WTC11 (cell line): ENCODE results near the gene RFTN1. TPM values are rescaled to one million over a fixed set of nuclear protein-coding genes. Genes with fewer than 3 reads are reported as not detected.
A peak's percentile ranks its signal among the peaks of the same experiment; 100 is the strongest.

Experiments used
- ATAC-seq: fragments of 200-7000 bp; cut with Tn5 transposase; 2 replicates; pipeline ENCODE4 v1.10.0; 2021; ENCODE audit warnings: mild to moderate bottlenecking, moderate library complexity
- CTCF ChIA-PET: fragments of 300-600 bp; sonication (Branson Sonifier 250); formaldehyde crosslinking; loops from one replicate; lab custom pipeline; 2021; ENCODE audit warnings: antibody characterized with exemption; lab: Charles Lee
- POLR2A ChIA-PET: fragments of 350-600 bp; sonication (Branson Sonifier 250); formaldehyde crosslinking; loops from one replicate; lab custom pipeline; 2021; ENCODE audit warnings: antibody characterized with exemption; lab: Charles Lee
- DNase-seq: peaks from one replicate; pipeline ENCODE4 v3.0.0; 2021; ENCODE audit warnings: low spot score
- H3K27ac Mint-ChIP-seq: 2 replicates; pipeline ENCODE4 v1.8.0; 2021; ENCODE audit warnings: mixed read lengths
- H3K27me3 Mint-ChIP-seq: 2 replicates; pipeline ENCODE4 v1.8.0; 2021; ENCODE audit warnings: low read depth, mild to moderate bottlenecking, moderate library complexity, mixed read lengths
- H3K36me3 Mint-ChIP-seq: 2 replicates; pipeline ENCODE4 v1.8.0; 2021; ENCODE audit warnings: mixed read lengths
- H3K4me1 Mint-ChIP-seq: 2 replicates; pipeline ENCODE4 v1.8.0; 2022; ENCODE audit warnings: mixed read lengths
- H3K4me3 Mint-ChIP-seq: 2 replicates; pipeline ENCODE4 v1.8.0; 2021; ENCODE audit warnings: mild to moderate bottlenecking, moderate library complexity, mixed read lengths
- H3K9me3 Mint-ChIP-seq: 2 replicates; pipeline ENCODE4 v1.8.0; 2021; ENCODE audit warnings: mixed read lengths
- ATF1 ChIP-seq: sonication (generic); formaldehyde crosslinking; IDR thresholded peaks from 2 replicates; pipeline ENCODE4 v1.8.1; 2023; ENCODE audit warnings: mild to moderate bottlenecking, moderate library complexity, missing genetic modification reagents
- CREM ChIP-seq: sonication (generic); formaldehyde crosslinking; IDR thresholded peaks from 2 replicates; pipeline ENCODE4 v1.8.1; 2022; ENCODE audit warnings: mild to moderate bottlenecking, missing genetic modification reagents, moderate library complexity
- FOXK1 ChIP-seq: sonication (generic); formaldehyde crosslinking; IDR thresholded peaks from 2 replicates; pipeline ENCODE4 v1.8.0; 2022; ENCODE audit warnings: mild to moderate bottlenecking, moderate library complexity, missing genetic modification reagents
- HMGA2 ChIP-seq: fragments of 250-450 bp; sonication (Bioruptor Pico); IDR thresholded peaks from 2 replicates; pipeline ENCODE4 v1.4.0; 2021; ENCODE audit warnings: mild to moderate bottlenecking, moderate library complexity
- JAZF1 ChIP-seq: fragments of 250-450 bp; sonication (Bioruptor Pico); IDR thresholded peaks from 2 replicates; pipeline ENCODE4 v1.9.0; 2021; ENCODE audit warnings: moderate library complexity, mild to moderate bottlenecking, inconsistent platforms
- OVOL2 ChIP-seq: fragments of 250-450 bp; sonication (Bioruptor Pico); IDR thresholded peaks from 2 replicates; pipeline ENCODE4 v1.9.0; 2021; ENCODE audit warnings: mild to moderate bottlenecking, borderline replicate concordance
- PRRX2 ChIP-seq: fragments of 250-450 bp; sonication (Bioruptor Pico); IDR thresholded peaks from 2 replicates; pipeline ENCODE4 v1.8.0; 2021; ENCODE audit warnings: mild to moderate bottlenecking
- SMAD3 ChIP-seq: sonication (generic); formaldehyde crosslinking; IDR thresholded peaks from 2 replicates; pipeline ENCODE4 v1.8.0; 2022; ENCODE audit warnings: missing genetic modification reagents, mild to moderate bottlenecking, borderline replicate concordance
- SP1 ChIP-seq: sonication (generic); formaldehyde crosslinking; conservative IDR thresholded peaks from 2 replicates; pipeline ENCODE4 v1.8.1; 2022; ENCODE audit warnings: missing genetic modification reagents
- TEAD1 ChIP-seq: sonication (generic); formaldehyde crosslinking; IDR thresholded peaks from 2 replicates; pipeline ENCODE4 v1.8.0; 2022; ENCODE audit warnings: mild to moderate bottlenecking, missing genetic modification reagents
- ZNF121 ChIP-seq: sonication (generic); formaldehyde crosslinking; IDR thresholded peaks from 2 replicates; pipeline ENCODE4 v1.8.0; 2023; ENCODE audit warnings: missing genetic modification reagents
- ZNF671 ChIP-seq: fragments of 250-450 bp; sonication (Bioruptor Pico); IDR thresholded peaks from 2 replicates; pipeline ENCODE4 v1.8.0; 2021; ENCODE audit warnings: mild to moderate bottlenecking
- total RNA-seq: library from RNA; stranded (reverse); gene quantifications from 3 replicates; pipeline ENCODE4 v1.2.3, GENCODE V29; 2021
- TF ChIP-seq, protein P1 (sequence below): fragments of 250-450 bp; sonication (Bioruptor Pico); IDR thresholded peaks from 2 replicates; pipeline ENCODE4 v2.1.2; 2022; ENCODE audit warnings: mild to moderate bottlenecking, moderate library complexity
- TF ChIP-seq, protein P2 (sequence below): fragments of 200-600 bp; IDR thresholded peaks from 2 replicates; pipeline ENCODE4 v1.8.0; 2022; ENCODE audit warnings: antibody characterized with exemption
- TF ChIP-seq, protein P3 (sequence below): sonication (generic); formaldehyde crosslinking; IDR thresholded peaks from 2 replicates; pipeline ENCODE4 v1.8.1; 2022; ENCODE audit warnings: mild to moderate bottlenecking, moderate library complexity, missing genetic modification reagents
- TF ChIP-seq, protein P4 (sequence below): sonication (generic); formaldehyde crosslinking; IDR thresholded peaks from 2 replicates; pipeline ENCODE4 v1.8.0; 2022; ENCODE audit warnings: mild to moderate bottlenecking, missing genetic modification reagents
- TF ChIP-seq, protein P5 (sequence below): sonication (generic); formaldehyde crosslinking; conservative IDR thresholded peaks from 2 replicates; pipeline ENCODE4 v1.8.1; 2022; ENCODE audit warnings: mild to moderate bottlenecking, missing genetic modification reagents
- TF ChIP-seq, protein P6 (sequence below): sonication (generic); formaldehyde crosslinking; IDR thresholded peaks from 2 replicates; pipeline ENCODE4 v1.8.1; 2023; ENCODE audit warnings: mild to moderate bottlenecking, missing genetic modification reagents, moderate library complexity
- TF ChIP-seq, protein P7 (sequence below): sonication (generic); formaldehyde crosslinking; IDR thresholded peaks from 2 replicates; pipeline ENCODE4 v1.8.0; 2023; ENCODE audit warnings: missing genetic modification reagents, mild to moderate bottlenecking, borderline replicate concordance

RFTN1 gene
- total RNA-seq, 1 experiment from 2014 or later = 3.8 TPM

DNA sequence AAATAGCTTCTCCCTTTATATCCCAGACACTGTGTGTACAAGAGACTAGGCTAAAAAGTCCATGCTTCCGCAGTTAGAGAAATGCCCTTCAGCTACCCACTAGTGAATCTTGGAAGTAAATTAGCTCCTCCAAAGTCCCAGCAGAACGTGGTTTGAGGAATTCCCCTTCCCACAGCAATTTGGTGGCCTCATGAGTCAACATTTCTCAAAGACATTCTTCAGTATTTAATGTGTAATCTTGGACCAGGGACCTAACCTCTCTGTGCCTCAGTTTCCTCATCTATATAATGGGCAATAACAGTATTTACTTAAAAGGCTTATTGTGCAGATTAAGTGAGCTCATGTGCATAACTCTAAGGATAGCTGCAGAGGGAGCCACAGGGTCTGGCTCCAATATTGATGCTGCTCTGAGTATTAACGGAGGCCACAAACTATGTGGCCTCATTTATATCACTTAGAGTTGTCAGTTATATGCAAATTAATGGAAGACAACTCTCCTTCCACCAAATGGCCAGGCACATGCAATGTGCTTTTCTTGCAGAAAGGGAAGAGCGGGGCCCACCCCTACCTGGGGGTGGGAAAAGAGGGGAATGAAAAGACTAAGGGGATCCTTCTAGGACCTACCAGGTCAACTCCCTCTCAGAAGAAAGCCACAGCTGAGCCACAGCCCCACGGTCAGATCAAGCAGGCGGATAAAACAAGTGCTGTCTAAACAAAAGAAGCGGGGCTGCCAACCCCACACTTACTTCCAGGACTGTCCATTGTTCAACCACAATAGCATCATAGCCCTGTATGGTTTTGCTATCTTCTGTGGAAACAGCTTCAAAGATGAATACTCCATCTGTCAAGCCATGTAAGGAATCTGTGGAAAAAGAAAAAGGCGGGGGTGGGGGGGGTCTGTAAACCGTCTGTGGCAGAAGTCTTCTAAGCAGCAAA, 156.0 kb downstream of the RFTN1 start:
- no peaks in the 10 kb centered on the region for H3K9me3 Mint-ChIP-seq
- TF ChIP-seq ZNF671 (CRISPR knock-in tag) = no peak
- TF ChIP-seq TEAD1 = no peak
- TF ChIP-seq SMAD3 (CRISPR knock-in tag) = no peak
- no peak for TF ChIP-seq PRRX2 (CRISPR knock-in tag)
- TF ChIP-seq FOXK1 = no peak
- TF ChIP-seq OVOL2 (CRISPR knock-in tag) = no peak
- TF ChIP-seq, protein P1, sequence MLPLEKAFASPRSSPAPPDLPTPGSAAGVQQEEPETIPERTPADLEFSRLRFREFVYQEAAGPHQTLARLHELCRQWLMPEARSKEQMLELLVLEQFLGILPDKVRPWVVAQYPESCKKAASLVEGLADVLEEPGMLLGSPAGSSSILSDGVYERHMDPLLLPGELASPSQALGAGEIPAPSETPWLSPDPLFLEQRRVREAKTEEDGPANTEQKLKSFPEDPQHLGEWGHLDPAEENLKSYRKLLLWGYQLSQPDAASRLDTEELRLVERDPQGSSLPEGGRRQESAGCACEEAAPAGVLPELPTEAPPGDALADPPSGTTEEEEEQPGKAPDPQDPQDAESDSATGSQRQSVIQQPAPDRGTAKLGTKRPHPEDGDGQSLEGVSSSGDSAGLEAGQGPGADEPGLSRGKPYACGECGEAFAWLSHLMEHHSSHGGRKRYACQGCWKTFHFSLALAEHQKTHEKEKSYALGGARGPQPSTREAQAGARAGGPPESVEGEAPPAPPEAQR = no peak
- no peak for TF ChIP-seq ATF1 (CRISPR knock-in tag)
- no peak for TF ChIP-seq JAZF1 (CRISPR knock-in tag)
- no peak for TF ChIP-seq SP1 (CRISPR knock-in tag)
- TF ChIP-seq, protein P2, sequence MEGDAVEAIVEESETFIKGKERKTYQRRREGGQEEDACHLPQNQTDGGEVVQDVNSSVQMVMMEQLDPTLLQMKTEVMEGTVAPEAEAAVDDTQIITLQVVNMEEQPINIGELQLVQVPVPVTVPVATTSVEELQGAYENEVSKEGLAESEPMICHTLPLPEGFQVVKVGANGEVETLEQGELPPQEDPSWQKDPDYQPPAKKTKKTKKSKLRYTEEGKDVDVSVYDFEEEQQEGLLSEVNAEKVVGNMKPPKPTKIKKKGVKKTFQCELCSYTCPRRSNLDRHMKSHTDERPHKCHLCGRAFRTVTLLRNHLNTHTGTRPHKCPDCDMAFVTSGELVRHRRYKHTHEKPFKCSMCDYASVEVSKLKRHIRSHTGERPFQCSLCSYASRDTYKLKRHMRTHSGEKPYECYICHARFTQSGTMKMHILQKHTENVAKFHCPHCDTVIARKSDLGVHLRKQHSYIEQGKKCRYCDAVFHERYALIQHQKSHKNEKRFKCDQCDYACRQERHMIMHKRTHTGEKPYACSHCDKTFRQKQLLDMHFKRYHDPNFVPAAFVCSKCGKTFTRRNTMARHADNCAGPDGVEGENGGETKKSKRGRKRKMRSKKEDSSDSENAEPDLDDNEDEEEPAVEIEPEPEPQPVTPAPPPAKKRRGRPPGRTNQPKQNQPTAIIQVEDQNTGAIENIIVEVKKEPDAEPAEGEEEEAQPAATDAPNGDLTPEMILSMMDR = no peak
- TF ChIP-seq CREM (CRISPR knock-in tag) = no peak
- TF ChIP-seq, protein P3, sequence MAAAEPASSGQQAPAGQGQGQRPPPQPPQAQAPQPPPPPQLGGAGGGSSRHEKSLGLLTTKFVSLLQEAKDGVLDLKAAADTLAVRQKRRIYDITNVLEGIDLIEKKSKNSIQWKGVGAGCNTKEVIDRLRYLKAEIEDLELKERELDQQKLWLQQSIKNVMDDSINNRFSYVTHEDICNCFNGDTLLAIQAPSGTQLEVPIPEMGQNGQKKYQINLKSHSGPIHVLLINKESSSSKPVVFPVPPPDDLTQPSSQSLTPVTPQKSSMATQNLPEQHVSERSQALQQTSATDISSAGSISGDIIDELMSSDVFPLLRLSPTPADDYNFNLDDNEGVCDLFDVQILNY (CRISPR knock-in tag) = no peak
- TF ChIP-seq, protein P4, sequence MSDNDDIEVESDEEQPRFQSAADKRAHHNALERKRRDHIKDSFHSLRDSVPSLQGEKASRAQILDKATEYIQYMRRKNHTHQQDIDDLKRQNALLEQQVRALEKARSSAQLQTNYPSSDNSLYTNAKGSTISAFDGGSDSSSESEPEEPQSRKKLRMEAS (CRISPR knock-in tag) = no peak
- TF ChIP-seq, protein P5, sequence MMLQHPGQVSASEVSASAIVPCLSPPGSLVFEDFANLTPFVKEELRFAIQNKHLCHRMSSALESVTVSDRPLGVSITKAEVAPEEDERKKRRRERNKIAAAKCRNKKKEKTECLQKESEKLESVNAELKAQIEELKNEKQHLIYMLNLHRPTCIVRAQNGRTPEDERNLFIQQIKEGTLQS (CRISPR knock-in tag) = no peak
- no peak for TF ChIP-seq HMGA2 (CRISPR knock-in tag)
- TF ChIP-seq, protein P6, sequence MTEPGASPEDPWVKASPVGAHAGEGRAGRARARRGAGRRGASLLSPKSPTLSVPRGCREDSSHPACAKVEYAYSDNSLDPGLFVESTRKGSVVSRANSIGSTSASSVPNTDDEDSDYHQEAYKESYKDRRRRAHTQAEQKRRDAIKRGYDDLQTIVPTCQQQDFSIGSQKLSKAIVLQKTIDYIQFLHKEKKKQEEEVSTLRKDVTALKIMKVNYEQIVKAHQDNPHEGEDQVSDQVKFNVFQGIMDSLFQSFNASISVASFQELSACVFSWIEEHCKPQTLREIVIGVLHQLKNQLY (CRISPR knock-in tag) = no peak
- ChIA-PET POLR2A (no interaction called here), CTCF (interaction anchor here (1.0 to 2.7 kb wide), 3 partner anchors 9 to 193 kb away, joined by 5 to 14 read pairs (median 6); no protein-coding TSS in a partner anchor)
- ATAC-seq (no peak), DNase-seq (no peak)
- no peaks in the 10 kb centered on the region for H3K36me3 Mint-ChIP-seq
- peaks cover 10% of the 10 kb centered on the region for H3K27me3 Mint-ChIP-seq
- peaks cover 16% of the 10 kb centered on the region for H3K4me1 Mint-ChIP-seq
- H3K4me3 Mint-ChIP-seq = no peak overlapping the region
- peak overlapping the region; percentile 29; the same call in 1 of the 2 replicates for H3K27ac Mint-ChIP-seq

DNA sequence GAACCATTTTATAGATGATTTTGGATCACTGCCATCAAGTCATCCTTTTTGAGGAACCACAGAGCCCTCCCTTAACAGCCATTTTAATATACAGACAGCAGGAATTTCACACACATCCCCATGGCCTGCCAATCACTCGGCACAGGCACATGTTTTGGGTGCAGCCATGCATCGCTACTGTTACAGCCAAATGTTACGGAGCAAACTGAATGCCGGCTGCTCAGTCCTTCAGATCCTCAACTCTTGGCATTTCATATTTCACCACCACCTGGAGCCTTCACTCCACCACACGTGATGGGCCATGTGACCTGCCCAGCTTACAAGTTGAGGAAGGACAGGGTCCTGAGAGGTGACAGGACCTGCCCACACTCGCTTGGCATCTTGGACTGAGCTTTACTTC, 157.7 kb downstream of the RFTN1 start:
- TF ChIP-seq, protein P7, sequence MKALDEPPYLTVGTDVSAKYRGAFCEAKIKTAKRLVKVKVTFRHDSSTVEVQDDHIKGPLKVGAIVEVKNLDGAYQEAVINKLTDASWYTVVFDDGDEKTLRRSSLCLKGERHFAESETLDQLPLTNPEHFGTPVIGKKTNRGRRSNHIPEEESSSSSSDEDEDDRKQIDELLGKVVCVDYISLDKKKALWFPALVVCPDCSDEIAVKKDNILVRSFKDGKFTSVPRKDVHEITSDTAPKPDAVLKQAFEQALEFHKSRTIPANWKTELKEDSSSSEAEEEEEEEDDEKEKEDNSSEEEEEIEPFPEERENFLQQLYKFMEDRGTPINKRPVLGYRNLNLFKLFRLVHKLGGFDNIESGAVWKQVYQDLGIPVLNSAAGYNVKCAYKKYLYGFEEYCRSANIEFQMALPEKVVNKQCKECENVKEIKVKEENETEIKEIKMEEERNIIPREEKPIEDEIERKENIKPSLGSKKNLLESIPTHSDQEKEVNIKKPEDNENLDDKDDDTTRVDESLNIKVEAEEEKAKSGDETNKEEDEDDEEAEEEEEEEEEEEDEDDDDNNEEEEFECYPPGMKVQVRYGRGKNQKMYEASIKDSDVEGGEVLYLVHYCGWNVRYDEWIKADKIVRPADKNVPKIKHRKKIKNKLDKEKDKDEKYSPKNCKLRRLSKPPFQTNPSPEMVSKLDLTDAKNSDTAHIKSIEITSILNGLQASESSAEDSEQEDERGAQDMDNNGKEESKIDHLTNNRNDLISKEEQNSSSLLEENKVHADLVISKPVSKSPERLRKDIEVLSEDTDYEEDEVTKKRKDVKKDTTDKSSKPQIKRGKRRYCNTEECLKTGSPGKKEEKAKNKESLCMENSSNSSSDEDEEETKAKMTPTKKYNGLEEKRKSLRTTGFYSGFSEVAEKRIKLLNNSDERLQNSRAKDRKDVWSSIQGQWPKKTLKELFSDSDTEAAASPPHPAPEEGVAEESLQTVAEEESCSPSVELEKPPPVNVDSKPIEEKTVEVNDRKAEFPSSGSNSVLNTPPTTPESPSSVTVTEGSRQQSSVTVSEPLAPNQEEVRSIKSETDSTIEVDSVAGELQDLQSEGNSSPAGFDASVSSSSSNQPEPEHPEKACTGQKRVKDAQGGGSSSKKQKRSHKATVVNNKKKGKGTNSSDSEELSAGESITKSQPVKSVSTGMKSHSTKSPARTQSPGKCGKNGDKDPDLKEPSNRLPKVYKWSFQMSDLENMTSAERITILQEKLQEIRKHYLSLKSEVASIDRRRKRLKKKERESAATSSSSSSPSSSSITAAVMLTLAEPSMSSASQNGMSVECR = no peak
- TF ChIP-seq CREM (CRISPR knock-in tag) (no peak), ZNF121 (no peak)
- TF ChIP-seq, protein P5 (CRISPR knock-in tag) = no peak
- no peaks in the 10 kb centered on the region for H3K36me3 Mint-ChIP-seq
- H3K4me3 Mint-ChIP-seq = no peak overlapping the region
- H3K27ac Mint-ChIP-seq = no peak overlapping the region
- peaks cover 29% of the 10 kb centered on the region for H3K4me1 Mint-ChIP-seq
- DNase-seq (no peak), ATAC-seq (no peak)
- H3K9me3 Mint-ChIP-seq = no peaks in the 10 kb centered on the region
- ChIA-PET CTCF (interaction anchor here (1.0 kb wide), 1 partner anchor 11 kb away, joined by 3 read pairs; no protein-coding TSS in a partner anchor), POLR2A (no interaction called here)
- H3K27me3 Mint-ChIP-seq = peaks cover 15% of the 10 kb centered on the region
